GM12801 (cell line): Measurements from ENCODE around the gene HSPB9.

Experiments
- CTCF ChIP-seq: IDR thresholded peaks from one replicate; pipeline ENCODE4 v1.5.1; 2011; ENCODE audit warnings: control low read depth; ENCODE audit not compliant: insufficient read length; ENCODE audit errors: extremely low read depth

Gene HSPB9

GRCh38 chr17:42163696-42164407 lies 41.2 kb downstream of the HSPB9 start:
- TF ChIP-seq CTCF = no peak

- TF ChIP-seq CTCF = no peak
These were observed 43.1 kb downstream of the HSPB9 start for GRCh38 chr17:42165751-42166150.

- TF ChIP-seq CTCF = no peak
These were observed 43.7 kb downstream of the HSPB9 start for GRCh38 chr17:42166196-42166763.

GRCh38 chr17:42167807-42168206 lies 45.2 kb downstream of the HSPB9 start:
- no peak for TF ChIP-seq CTCF

GRCh38 chr17:42169351-42169750 lies 46.7 kb downstream of the HSPB9 start:
- no peak for TF ChIP-seq CTCF

- TF ChIP-seq CTCF = no peak
These were observed 49.2 kb downstream of the HSPB9 start for GRCh38 chr17:42171831-42172230.
